Smooth muscle cell (in vitro differentiated cells): ENCODE data around the gene LBHD2. TPM values are rescaled to one million over a fixed set of nuclear protein-coding genes. Genes with fewer than 3 reads are reported as not detected.
A peak's percentile ranks its signal among the peaks of the same experiment; 100 is the strongest.

Source experiments
- DNase-seq: peaks from one replicate; lab custom pipeline; 2025; ENCODE audit not compliant: unreplicated experiment; lab: John Stamatoyannopoulos, UW
- H2AFZ ChIP-seq: fragments of 200-600 bp; sonication (generic); 2 replicates; pipeline ENCODE4 v1.6.0; 2016; ENCODE audit warnings: antibody characterized with exemption, low read depth, mild to moderate bottlenecking
- H3F3A ChIP-seq: fragments of 200-600 bp; sonication (generic); 2 replicates; pipeline ENCODE4 v1.6.0; 2017; ENCODE audit warnings: antibody characterized with exemption, low read depth
- H3K27ac ChIP-seq: fragments of 200-600 bp; sonication (generic); 2 replicates; pipeline ENCODE4 v1.5.1; 2016; ENCODE audit warnings: low read depth, mild to moderate bottlenecking
- H3K27me3 ChIP-seq: fragments of 200-600 bp; sonication (generic); 2 replicates; pipeline ENCODE4 v1.6.1; 2016; ENCODE audit warnings: low read depth, mild to moderate bottlenecking
- H3K36me3 ChIP-seq: fragments of 200-600 bp; sonication (generic); 2 replicates; pipeline ENCODE4 v1.5.1; 2016; ENCODE audit warnings: low read depth
- H3K4me1 ChIP-seq: fragments of 200-600 bp; sonication (generic); 2 replicates; pipeline ENCODE4 v1.5.1; 2016; ENCODE audit warnings: low read depth
- H3K4me2 ChIP-seq: fragments of 200-600 bp; sonication (generic); 2 replicates; pipeline ENCODE4 v1.6.0; 2016; ENCODE audit warnings: mild to moderate bottlenecking
- H3K4me3 ChIP-seq: fragments of 200-600 bp; sonication (generic); 2 replicates; pipeline ENCODE4 v1.5.1; 2016; ENCODE audit warnings: mild to moderate bottlenecking
- H3K79me2 ChIP-seq: fragments of 200-600 bp; sonication (generic); 2 replicates; pipeline ENCODE4 v1.6.0; 2016; ENCODE audit warnings: low read depth, mild to moderate bottlenecking
- H3K9ac ChIP-seq: fragments of 200-600 bp; sonication (generic); 2 replicates; pipeline ENCODE4 v1.6.0; 2016; ENCODE audit warnings: low read depth
- H3K9me3 ChIP-seq: fragments of 200-600 bp; sonication (generic); replicated peaks from 2 replicates; pipeline ENCODE4 v1.5.1; 2016; ENCODE audit warnings: low read depth
- H4K20me1 ChIP-seq: fragments of 200-600 bp; sonication (generic); 2 replicates; pipeline ENCODE4 v1.6.0; 2016; ENCODE audit warnings: low read depth
- CTCF ChIP-seq: fragments of 200-600 bp; sonication (generic); IDR thresholded peaks from 2 replicates; pipeline ENCODE4 v1.5.1; 2017; ENCODE audit warnings: borderline replicate concordance, mild to moderate bottlenecking, antibody characterized with exemption; ENCODE audit not compliant: insufficient read depth, poor library complexity, severe bottlenecking
- WGBS: methylation state at CpG from one replicate; pipeline ENCODE4 v1.1.7; 2016; ENCODE audit warnings: low lambda C conversion rate; 5-methylcytosine and 5-hydroxymethylcytosine counted together
- polyA plus RNA-seq: library from polyadenylated mRNA; unstranded; fragments of >200 nt; fragmentation: Nextera tagmentation; extraction: Ambion mirVana; gene quantifications from 2 replicates; pipeline ENCODE4 v1.2.1, GENCODE V29; 2016
- total RNA-seq: library from RNA; depleted of rRNA; stranded (reverse); fragments of >200 nt; gene quantifications from 2 replicates; pipeline ENCODE4 v1.2.3, GENCODE V29; 2014

The LBHD2 gene
- total and polyA plus RNA-seq, 2 experiments from 2014 or later = not detected

GRCh38 chr14:103103461-103104388, 19.7 kb downstream of the LBHD2 start:
- no peak for DNase-seq
- Histone ChIP-seq H3K9me3 (no peaks in the 10 kb centered on the region), H4K20me1 (no peaks in the 10 kb centered on the region), H3K4me3 (no peak overlapping the region), H3K36me3 (no peaks in the 10 kb centered on the region), H3K4me1 (peaks cover 3% of the 10 kb centered on the region), H3K79me2 (no peaks in the 10 kb centered on the region), H2AFZ (no peak overlapping the region), H3K27me3 (peaks cover 17% of the 10 kb centered on the region), H3K9ac (no peak overlapping the region), H3K27ac (no peak overlapping the region), H3K4me2 (no peak overlapping the region), H3F3A (peaks cover 4% of the 10 kb centered on the region)
- TF ChIP-seq CTCF = no peak
- WGBS = 68% methylated on average over 42 of the region's 68 CpGs

GRCh38 chr14:103104389-103104653, 20.3 kb downstream of the LBHD2 start:
- peaks cover 5% of the 10 kb centered on the region for H3K4me1 ChIP-seq
- no peak overlapping the region for H3K4me3 ChIP-seq
- H3K9ac ChIP-seq = no peak overlapping the region
- no peak overlapping the region for H3K4me2 ChIP-seq
- no peaks in the 10 kb centered on the region for H4K20me1 ChIP-seq
- peaks cover 4% of the 10 kb centered on the region for H3F3A ChIP-seq
- 78% methylated on average over 18 of the region's 20 CpGs for WGBS
- TF ChIP-seq CTCF = no peak
- DNase-seq = no peak
- H3K27me3 ChIP-seq = peaks cover 17% of the 10 kb centered on the region
- no peaks in the 10 kb centered on the region for H3K79me2 ChIP-seq
- H3K36me3 ChIP-seq = no peaks in the 10 kb centered on the region
- H3K27ac ChIP-seq = no peak overlapping the region
- H3K9me3 ChIP-seq = no peaks in the 10 kb centered on the region
- no peak overlapping the region for H2AFZ ChIP-seq

GRCh38 chr14:103104654-103105452, 20.8 kb downstream of the LBHD2 start:
- Histone ChIP-seq H2AFZ (no peak overlapping the region), H3K27ac (no peak overlapping the region), H4K20me1 (no peaks in the 10 kb centered on the region), H3K4me2 (peak overlapping the region; percentile 72), H3K4me3 (no peak overlapping the region), H3K36me3 (no peaks in the 10 kb centered on the region), H3K27me3 (peaks cover 17% of the 10 kb centered on the region), H3K4me1 (peaks cover 8% of the 10 kb centered on the region), H3F3A (peaks cover 4% of the 10 kb centered on the region), H3K79me2 (no peaks in the 10 kb centered on the region), H3K9ac (no peak overlapping the region), H3K9me3 (no peaks in the 10 kb centered on the region)
- no peak for DNase-seq
- TF ChIP-seq CTCF = peak; percentile 99
- 17% methylated on average over 52 of the region's 59 CpGs for WGBS
